BE2C (cell line): ENCODE data around the gene CISD3.
"Not testable (repeated sequence)": the region's sequence is repeated elsewhere in the genome, so short reads cannot be mapped to it uniquely, and the experiment has no call there.

Experiments
- DNase-seq: peaks from one replicate; pipeline ENCODE4 v3.0.0-alpha.2; 2020
- H3K27me3 ChIP-seq: fragments of 250-450 bp; sonication (Bioruptor Pico); 2 replicates; pipeline ENCODE4 v1.5.1; 2020; ENCODE audit warnings: mild to moderate bottlenecking
- H3K36me3 ChIP-seq: fragments of 250-450 bp; sonication (Bioruptor Pico); 2 replicates; pipeline ENCODE4 v1.5.1; 2020; ENCODE audit warnings: mild to moderate bottlenecking
- H3K4me1 ChIP-seq: fragments of 250-450 bp; sonication (Bioruptor Pico); 2 replicates; pipeline ENCODE4 v1.5.1; 2020
- H3K4me3 ChIP-seq: 2 replicates; pipeline ENCODE4 v1.5.1; 2011; ENCODE audit warnings: low read depth, low read length
- H3K9me3 ChIP-seq: fragments of 250-450 bp; sonication (Bioruptor Pico); 2 replicates; pipeline ENCODE4 v1.5.1; 2020
- CTCF ChIP-seq: IDR thresholded peaks from 2 replicates; pipeline ENCODE4 v1.5.1; 2012; ENCODE audit warnings: mild to moderate bottlenecking, low read depth, low read length

CISD3 gene

DNA sequence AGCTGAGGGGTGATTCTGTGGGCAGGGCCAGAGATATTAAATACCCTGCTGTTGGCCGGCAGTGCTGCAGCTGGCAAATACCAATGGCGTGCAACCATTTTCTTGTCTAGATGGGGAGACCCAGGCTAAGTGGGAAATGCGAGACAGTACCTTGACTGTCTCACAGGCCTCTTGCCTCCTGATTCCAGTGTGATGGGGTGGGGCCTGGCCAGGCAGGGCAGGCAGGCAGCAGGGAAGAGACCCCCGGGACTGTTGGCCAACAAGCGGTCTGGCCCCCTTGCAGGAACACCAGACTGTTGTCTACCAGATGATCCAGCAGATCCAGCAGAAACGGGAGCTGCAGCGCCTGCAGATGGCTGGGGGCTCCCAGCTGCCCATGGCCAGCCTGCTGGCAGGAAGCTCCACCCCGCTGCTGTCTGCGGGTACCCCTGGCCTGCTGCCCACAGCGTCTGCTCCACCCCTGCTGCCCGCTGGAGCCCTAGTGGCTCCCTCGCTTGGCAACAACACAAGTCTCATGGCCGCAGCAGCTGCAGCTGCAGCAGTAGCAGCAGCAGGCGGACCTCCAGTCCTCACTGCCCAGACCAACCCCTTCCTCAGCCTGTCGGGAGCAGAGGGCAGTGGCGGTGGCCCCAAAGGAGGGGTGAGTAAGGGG is 5.7 kb upstream of the CISD3 start:
- peak; percentile 93 for DNase-seq

GRCh38 chr17:38725066-38725465 is 5.1 kb upstream of the CISD3 start:
- Histone ChIP-seq H3K9me3 (no peaks in the 10 kb centered on the region), H3K4me3 (no peak overlapping the region), H3K4me1 (peaks cover 30% of the 10 kb centered on the region), H3K27me3 (no peaks in the 10 kb centered on the region), H3K36me3 (peaks cover 21% of the 10 kb centered on the region; the same call in 1 of the 2 replicates)
- TF ChIP-seq CTCF: no peak
- DNase-seq: no peak

More for the DNA sequence above, 5.7 kb upstream of the CISD3 start:
- H3K27me3 ChIP-seq: no peaks in the 10 kb centered on the region
- TF ChIP-seq CTCF: 0 out of 2 replicates have a peak, but pooled peaks have one; percentile 4
- H3K4me3 ChIP-seq: no peak overlapping the region; the same call in 1 of the 2 replicates
- no peaks in the 10 kb centered on the region for H3K9me3 ChIP-seq
- H3K36me3 ChIP-seq: peaks cover 23% of the 10 kb centered on the region
- peaks cover 32% of the 10 kb centered on the region for H3K4me1 ChIP-seq

DNA sequence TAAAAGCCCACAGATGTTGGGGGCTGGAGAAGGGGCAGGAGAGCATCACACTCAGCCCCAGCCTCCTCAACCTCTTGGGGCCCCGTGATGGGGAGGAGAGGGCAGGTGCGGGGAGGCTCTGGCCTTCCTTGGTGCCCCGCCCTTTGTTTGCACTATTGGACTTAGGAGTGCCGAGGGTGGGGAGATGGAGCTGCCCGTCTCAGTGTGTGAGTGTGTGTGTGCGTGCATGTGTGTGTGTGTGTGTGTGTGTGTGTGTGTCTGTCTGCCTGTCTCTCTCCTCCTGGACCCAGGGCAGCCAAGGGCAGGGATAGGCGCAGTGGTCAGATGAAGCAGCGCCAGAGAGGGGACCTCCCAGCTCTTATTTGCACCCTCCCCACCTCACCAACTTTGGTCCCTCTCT is 4.0 kb upstream of the CISD3 start:
- H3K36me3 ChIP-seq: peaks cover 12% of the 10 kb centered on the region; the same call in 1 of the 2 replicates

GRCh38 chr17:38727736-38728135 is 2.4 kb upstream of the CISD3 start:
- Histone ChIP-seq H3K27me3 (no peaks in the 10 kb centered on the region), H3K36me3 (peaks cover 16% of the 10 kb centered on the region), H3K9me3 (no peaks in the 10 kb centered on the region), H3K4me1 (peaks cover 30% of the 10 kb centered on the region), H3K4me3 (no peak overlapping the region)
- no peak for DNase-seq
- TF ChIP-seq CTCF: no peak

More for the DNA sequence above, 4.0 kb upstream of the CISD3 start:
- peaks cover 26% of the 10 kb centered on the region for H3K4me1 ChIP-seq
- not testable (repeated sequence) for H3K27me3 ChIP-seq, DNase-seq, H3K4me3 ChIP-seq, H3K9me3 ChIP-seq

GRCh38 chr17:38728290-38728831 is 1.8 kb upstream of the CISD3 start:
- peaks cover 17% of the 10 kb centered on the region for H3K36me3 ChIP-seq
- H3K4me1 ChIP-seq: peaks cover 25% of the 10 kb centered on the region
- no peak for TF ChIP-seq CTCF
- no peak overlapping the region for H3K4me3 ChIP-seq
- no peaks in the 10 kb centered on the region for H3K9me3 ChIP-seq
- DNase-seq: no peak
- no peaks in the 10 kb centered on the region for H3K27me3 ChIP-seq

DNA sequence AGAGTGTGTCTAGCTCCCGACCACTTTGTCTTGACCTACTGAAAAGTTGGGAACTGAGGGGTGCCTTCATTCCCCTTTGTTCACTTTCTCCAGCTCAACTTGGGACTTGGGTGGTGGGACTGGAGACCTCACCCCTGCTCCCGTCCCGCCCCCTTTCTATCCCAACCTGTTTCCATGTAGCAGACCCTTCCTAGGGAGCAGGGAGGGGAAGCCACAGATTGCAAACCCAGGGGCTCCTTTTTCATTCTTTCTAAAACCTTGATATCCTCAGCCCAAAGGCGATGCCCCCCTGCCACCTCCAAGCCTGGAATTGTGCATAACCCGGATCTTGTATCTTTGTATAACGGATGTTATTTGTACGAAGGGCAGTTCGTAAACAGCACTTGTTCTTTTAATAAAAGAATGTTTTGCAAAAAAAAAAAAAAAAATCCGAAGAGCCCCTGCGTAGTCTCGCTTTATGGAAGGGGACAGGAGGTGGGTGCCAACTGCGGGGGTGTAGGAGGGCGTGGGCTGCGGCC is 714 bp upstream of the CISD3 start:
- Histone ChIP-seq H3K4me3 (peak overlapping the region; percentile 56), H3K36me3 (peaks cover 21% of the 10 kb centered on the region), H3K9me3 (no peaks in the 10 kb centered on the region), H3K27me3 (no peaks in the 10 kb centered on the region), H3K4me1 (peaks cover 17% of the 10 kb centered on the region)
- no peak for DNase-seq
- no peak for TF ChIP-seq CTCF
